Right atrium auricular region (tissue), 2 donors: Measurements from ENCODE around the gene CPOX. TPM values are rescaled to one million over a fixed set of nuclear protein-coding genes. Genes with fewer than 3 reads are reported as not detected.

Experiments used
- DNase-seq: peaks from one replicate; pipeline ENCODE4 v3.0.0-alpha.2; 2019; ENCODE audit warnings: low spot score
- H3K27ac ChIP-seq, 2 donors: fragments of 200-600 bp; sonication (generic); 1 replicate in 1 of 2; 2 replicates in 1 of 2; pipeline ENCODE4 v1.5.1; 2016 to 2019
- H3K27me3 ChIP-seq, 2 donors: fragments of 200-600 bp; sonication (generic); one replicate each; pipeline versions ENCODE4 v1.5.1 to v1.6.0; 2017 to 2019
- H3K36me3 ChIP-seq: fragments of 200-600 bp; sonication (generic); one replicate; pipeline ENCODE4 v1.5.1; 2016
- H3K4me1 ChIP-seq, 2 donors: fragments of 200-600 bp; sonication (generic); one replicate each; pipeline versions ENCODE4 v1.5.1 to v1.6.0; 2017 to 2019
- H3K4me3 ChIP-seq, 2 donors: fragments of 200-600 bp; sonication (generic); 1 replicate in 1 of 2; 2 replicates in 1 of 2; pipeline ENCODE4 v1.5.1; 2017 to 2019; ENCODE audit warnings: mild to moderate bottlenecking in 1 of 2, moderate library complexity in 1 of 2
- H3K9me3 ChIP-seq, 2 donors: fragments of 200-600 bp; sonication (generic); one replicate each; pipeline ENCODE4 v1.5.1; 2019
- total RNA-seq, 2 donors: library from RNA; depleted of rRNA; stranded (reverse); fragments of >200 nt; gene quantifications; one replicate each; pipeline ENCODE4 v1.1.0, GENCODE V29; 2016
- TF ChIP-seq, protein P1 (sequence below), 2 donors: fragments of 200-600 bp; sonication (generic); IDR thresholded peaks; one replicate each; pipeline ENCODE4 v1.5.1; 2019; ENCODE audit warnings: antibody characterized with exemption in 2 of 2

CPOX gene
- total RNA-seq, 2 donors from 2014 or later, result 7.8 to 9.1 TPM

DNA sequence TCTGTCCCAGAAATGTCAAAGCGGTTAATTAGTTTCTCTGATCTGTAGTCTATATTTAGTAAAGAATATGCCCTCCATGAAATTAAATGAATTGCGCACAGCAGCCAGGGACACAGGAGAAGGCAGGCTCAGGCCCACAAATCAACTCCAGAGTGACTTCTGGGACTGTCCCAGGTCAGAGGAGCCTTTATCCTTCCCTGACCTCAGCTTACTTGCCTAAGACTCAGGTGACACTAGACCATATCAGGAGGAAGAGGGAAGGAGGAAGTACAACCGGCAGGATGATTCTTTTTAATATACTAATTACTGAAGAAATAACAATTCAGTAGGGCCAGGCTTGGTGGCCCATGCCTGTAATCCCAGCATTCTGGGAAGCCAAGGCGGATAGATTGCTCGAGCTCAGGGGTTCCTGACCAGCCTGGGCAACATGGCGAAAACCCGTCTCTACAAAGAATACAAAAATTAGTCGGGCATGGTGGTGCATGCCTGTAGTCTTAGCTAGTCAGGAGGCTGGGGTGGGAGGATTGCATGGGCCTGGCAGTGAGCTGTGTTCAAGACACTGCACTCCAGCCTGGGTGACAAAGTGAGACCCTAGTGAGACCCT is 63.5 kb downstream of the CPOX start:
- no peak for DNase-seq
- Histone ChIP-seq H3K9me3 (no peaks in the 10 kb centered on the region), H3K36me3 (no peaks in the 10 kb centered on the region), H3K27ac (no peak overlapping the region), H3K4me1 (no peaks in the 10 kb centered on the region), H3K27me3 (no peaks in the 10 kb centered on the region), H3K4me3 (no peak overlapping the region)
- TF ChIP-seq, protein P1, sequence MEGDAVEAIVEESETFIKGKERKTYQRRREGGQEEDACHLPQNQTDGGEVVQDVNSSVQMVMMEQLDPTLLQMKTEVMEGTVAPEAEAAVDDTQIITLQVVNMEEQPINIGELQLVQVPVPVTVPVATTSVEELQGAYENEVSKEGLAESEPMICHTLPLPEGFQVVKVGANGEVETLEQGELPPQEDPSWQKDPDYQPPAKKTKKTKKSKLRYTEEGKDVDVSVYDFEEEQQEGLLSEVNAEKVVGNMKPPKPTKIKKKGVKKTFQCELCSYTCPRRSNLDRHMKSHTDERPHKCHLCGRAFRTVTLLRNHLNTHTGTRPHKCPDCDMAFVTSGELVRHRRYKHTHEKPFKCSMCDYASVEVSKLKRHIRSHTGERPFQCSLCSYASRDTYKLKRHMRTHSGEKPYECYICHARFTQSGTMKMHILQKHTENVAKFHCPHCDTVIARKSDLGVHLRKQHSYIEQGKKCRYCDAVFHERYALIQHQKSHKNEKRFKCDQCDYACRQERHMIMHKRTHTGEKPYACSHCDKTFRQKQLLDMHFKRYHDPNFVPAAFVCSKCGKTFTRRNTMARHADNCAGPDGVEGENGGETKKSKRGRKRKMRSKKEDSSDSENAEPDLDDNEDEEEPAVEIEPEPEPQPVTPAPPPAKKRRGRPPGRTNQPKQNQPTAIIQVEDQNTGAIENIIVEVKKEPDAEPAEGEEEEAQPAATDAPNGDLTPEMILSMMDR (IDR thresholded peaks at IDR 0.05), result no peak

Other genes with a start within 250 kb of the CPOX start
- not detected for gene OR5K4, start 239.8 kb downstream of the CPOX start, total RNA-seq
- gene OR5K3, start 202.9 kb downstream of the CPOX start, total RNA-seq, result not detected
- not detected for gene OR5K1, start 130.4 kb downstream of the CPOX start, total RNA-seq
- gene OR5K2, start 95.9 kb downstream of the CPOX start, total RNA-seq, result not detected
- gene CLDND1, start 70.7 kb downstream of the CPOX start, total RNA-seq, result 100 to 1,000 TPM; 138 to 152 TPM
- not detected for gene GPR15, start 61.6 kb downstream of the CPOX start, total RNA-seq
- 10 to 100 TPM; 25.9 to 27.2 TPM for gene ST3GAL6, start 169.7 kb upstream of the CPOX start, total RNA-seq